BLaER1 treated with 17β-estradiol and CSF1 and Interleukin-3, amounts not matched to agents 10 nM and 100 nM (cell line): ENCODE data around the gene SLC19A2.
A peak's percentile ranks its signal among the peaks of the same experiment; 100 is the strongest.

Experiments used
- H3K27ac ChIP-seq, 11 experiments: shearing (Covaris generic); formaldehyde crosslinking; 2 replicates each; pipeline ENCODE4 v1.8.1; 2022
- H3K27me3 ChIP-seq, 11 experiments: shearing (Covaris generic); formaldehyde crosslinking; 2 replicates each; pipeline ENCODE4 v1.8.1; 2022
- H3K36me3 ChIP-seq, 11 experiments: shearing (Covaris generic); formaldehyde crosslinking; 2 replicates each; pipeline ENCODE4 v1.8.1; 2022
- H3K4me1 ChIP-seq, 10 experiments: shearing (Covaris generic); formaldehyde crosslinking; 2 replicates each; pipeline ENCODE4 v1.8.1; 2022
- H3K4me2 ChIP-seq, 11 experiments: shearing (Covaris generic); formaldehyde crosslinking; 2 replicates each; pipeline ENCODE4 v1.8.1; 2022
- H3K4me3 ChIP-seq, 10 experiments: shearing (Covaris generic); formaldehyde crosslinking; 2 replicates each; pipeline ENCODE4 v1.8.1; 2022
- H3K9ac ChIP-seq, 11 experiments: shearing (Covaris generic); formaldehyde crosslinking; 2 replicates each; pipeline ENCODE4 v1.8.1; 2022
- H3K9me3 ChIP-seq, 11 experiments: shearing (Covaris generic); formaldehyde crosslinking; replicated peaks in 1 of 11; 2 replicates each; pipeline ENCODE4 v1.8.1; 2022
- H4K20me1 ChIP-seq, 11 experiments: shearing (Covaris generic); formaldehyde crosslinking; 2 replicates each; pipeline ENCODE4 v1.8.1; 2022
- Cebpa-rat ChIP-seq, 11 experiments: shearing (Covaris generic); IDR thresholded peaks; 2 replicates each; pipeline ENCODE4 v1.8.1; 2022

SLC19A2 gene

GRCh38 chr1:169456029-169456428, 29.7 kb downstream of the SLC19A2 start:
- no peaks in the 10 kb centered on the region for H3K4me1 ChIP-seq
- TF ChIP-seq Cebpa-rat (IDR thresholded peaks at IDR 0.05), result no peak
- no peak overlapping the region for H3K4me2 ChIP-seq
- H3K9me3 ChIP-seq, result peaks cover 21 to 35% (median 30%) of the 10 kb centered on the region in 11 experiments
- H3K4me3 ChIP-seq, result no peak overlapping the region
- no peaks in the 10 kb centered on the region; a peak in 2 of 22 replicates for H3K36me3 ChIP-seq
- H3K9ac ChIP-seq, result no peak overlapping the region
- H4K20me1 ChIP-seq, result no peaks in the 10 kb centered on the region; a peak in 1 of 22 replicates
- no peaks in the 10 kb centered on the region for H3K27me3 ChIP-seq
- no peak overlapping the region for H3K27ac ChIP-seq

DNA sequence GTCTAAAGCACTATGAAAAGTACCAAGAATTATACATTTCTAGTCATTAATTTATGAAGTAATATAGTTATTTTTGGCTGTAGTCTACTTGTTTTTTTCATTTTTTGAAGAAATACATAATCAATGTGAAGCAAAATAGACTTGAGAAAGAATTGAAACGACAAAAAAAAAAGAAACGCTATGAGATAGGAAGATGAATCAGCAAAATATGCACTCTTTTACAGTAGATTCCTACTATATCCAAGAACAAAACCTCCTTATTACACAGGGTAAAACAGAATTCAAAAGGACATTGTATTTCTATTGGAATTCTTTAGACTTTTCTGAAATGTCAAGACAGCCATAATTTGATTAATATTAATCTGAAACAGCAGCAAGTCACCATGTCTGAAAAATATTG, 32.8 kb downstream of the SLC19A2 start:
- H3K9ac ChIP-seq, result no peak overlapping the region
- H4K20me1 ChIP-seq, result no peaks in the 10 kb centered on the region
- H3K4me3 ChIP-seq, result no peak overlapping the region
- peaks cover 16 to 22% (median 17%) of the 10 kb centered on the region in 11 experiments for H3K9me3 ChIP-seq
- no peak overlapping the region for H3K4me2 ChIP-seq
- no peaks in the 10 kb centered on the region for H3K27me3 ChIP-seq
- no peaks in the 10 kb centered on the region for H3K4me1 ChIP-seq
- no peak for TF ChIP-seq Cebpa-rat (IDR thresholded peaks at IDR 0.05)
- H3K36me3 ChIP-seq, result no peaks in the 10 kb centered on the region; a peak in 1 of 22 replicates
- H3K27ac ChIP-seq, result no peak overlapping the region

GRCh38 chr1:169451218-169451824, 34.4 kb downstream of the SLC19A2 start:
- Histone ChIP-seq H3K9ac (no peak overlapping the region), H3K4me3 (no peak overlapping the region), H3K27ac (no peak overlapping the region), H3K4me2 (no peak overlapping the region), H4K20me1 (no peaks in the 10 kb centered on the region), H3K36me3 (no peaks in the 10 kb centered on the region), H3K9me3 (peaks cover 0 to 6% (median 1%) of the 10 kb centered on the region in 11 experiments; a peak in 11 of 22 replicates), H3K4me1 (no peaks in the 10 kb centered on the region), H3K27me3 (no peaks in the 10 kb centered on the region)
- TF ChIP-seq Cebpa-rat (IDR thresholded peaks at IDR 0.05), result no peak; a peak in 1 of 22 replicates

DNA sequence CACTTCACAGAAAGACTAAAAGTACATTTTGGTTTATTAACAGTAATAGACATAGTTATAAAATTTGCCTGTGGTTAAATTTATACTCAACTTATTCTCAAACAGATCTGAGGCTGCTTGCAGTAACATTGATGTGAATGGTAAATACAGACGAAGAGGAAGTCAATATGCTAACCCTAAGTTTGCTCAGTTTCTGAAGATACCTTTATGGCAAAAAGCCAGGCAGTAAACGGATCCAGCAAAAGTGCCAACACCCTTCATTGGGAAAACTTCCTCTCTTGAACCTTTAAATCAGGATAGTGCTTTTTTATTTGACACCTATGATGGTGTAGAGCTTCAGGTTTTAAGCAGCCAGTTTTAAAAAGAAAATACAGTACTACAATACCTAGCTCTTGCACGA, 41.8 kb downstream of the SLC19A2 start:
- Histone ChIP-seq H3K9ac (no peak overlapping the region), H3K4me3 (no peak overlapping the region), H3K27me3 (no peaks in the 10 kb centered on the region), H4K20me1 (no peaks in the 10 kb centered on the region), H3K4me2 (no peak overlapping the region), H3K9me3 (peaks cover 0 to 14% (median 10%) of the 10 kb centered on the region in 11 experiments; a peak in 11 of 22 replicates), H3K4me1 (no peaks in the 10 kb centered on the region), H3K27ac (no peak overlapping the region), H3K36me3 (no peaks in the 10 kb centered on the region)
- no peak for TF ChIP-seq Cebpa-rat (IDR thresholded peaks at IDR 0.05)

DNA sequence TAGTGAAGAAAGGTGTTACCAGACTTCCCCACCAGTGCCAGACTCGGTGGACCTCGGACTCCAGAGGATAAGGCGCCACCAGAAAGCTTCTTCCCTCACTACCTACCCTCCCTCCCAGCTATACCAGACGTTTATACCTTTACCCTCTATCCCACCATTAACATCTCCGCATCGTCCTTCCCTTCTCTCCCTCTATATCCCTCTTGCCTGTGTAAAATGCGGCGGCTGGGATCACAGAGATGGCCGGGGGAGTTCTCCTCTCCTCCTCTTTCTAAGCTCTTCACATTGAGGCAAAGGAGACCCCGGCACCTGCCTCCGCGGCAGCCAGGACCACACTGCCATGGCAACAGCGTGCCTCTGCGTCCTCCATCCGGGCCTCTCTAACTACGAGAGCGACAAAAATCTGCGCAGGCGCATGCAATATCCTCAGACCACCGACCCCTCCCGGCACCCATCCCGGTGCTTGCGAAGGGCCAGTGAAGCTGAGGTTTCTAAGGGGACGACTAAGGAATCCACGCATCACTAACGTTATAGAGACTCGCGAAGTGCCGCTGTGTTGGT, 58.6 kb downstream of the SLC19A2 start, which contains the start of gene CCDC181:
TSS of gene CCDC181 (minus strand) at position 394 of the 561 bp plus-strand sequence. CDS start 2,547 bp downstream, outside the sequence.
- Histone ChIP-seq H3K4me1 (no peaks in the 10 kb centered on the region), H3K4me3 (no peak within 1 kb of the TSS), H4K20me1 (no peaks in the 10 kb centered on the region), H3K27ac (no peak within 1 kb of the TSS), H3K9ac (no peak within 1 kb of the TSS), H3K27me3 (no peaks in the 10 kb centered on the region), H3K4me2 (no peak within 1 kb of the TSS), H3K9me3 (peaks cover 0 to 9% (median under 1%) of the 10 kb centered on the region in 11 experiments; a peak in 4 of 22 replicates), H3K36me3 (no peaks in the 10 kb centered on the region)
- TF ChIP-seq Cebpa-rat (IDR thresholded peaks at IDR 0.05), result no peak

GRCh38 chr1:169426174-169426705, 59.5 kb downstream of the SLC19A2 start:
- no peak for TF ChIP-seq Cebpa-rat (IDR thresholded peaks at IDR 0.05)
- H3K27me3 ChIP-seq, result no peaks in the 10 kb centered on the region
- no peak overlapping the region for H3K4me3 ChIP-seq
- H3K9ac ChIP-seq, result no peak overlapping the region
- no peak overlapping the region for H3K4me2 ChIP-seq
- H4K20me1 ChIP-seq, result no peaks in the 10 kb centered on the region
- H3K27ac ChIP-seq, result no peak overlapping the region
- H3K36me3 ChIP-seq, result no peaks in the 10 kb centered on the region
- H3K4me1 ChIP-seq, result no peaks in the 10 kb centered on the region
- 0 out of 22 replicates have a peak, but pooled peaks cover 0 to 9% (median 0%) of the 10 kb centered on the region in 11 experiments for H3K9me3 ChIP-seq

DNA sequence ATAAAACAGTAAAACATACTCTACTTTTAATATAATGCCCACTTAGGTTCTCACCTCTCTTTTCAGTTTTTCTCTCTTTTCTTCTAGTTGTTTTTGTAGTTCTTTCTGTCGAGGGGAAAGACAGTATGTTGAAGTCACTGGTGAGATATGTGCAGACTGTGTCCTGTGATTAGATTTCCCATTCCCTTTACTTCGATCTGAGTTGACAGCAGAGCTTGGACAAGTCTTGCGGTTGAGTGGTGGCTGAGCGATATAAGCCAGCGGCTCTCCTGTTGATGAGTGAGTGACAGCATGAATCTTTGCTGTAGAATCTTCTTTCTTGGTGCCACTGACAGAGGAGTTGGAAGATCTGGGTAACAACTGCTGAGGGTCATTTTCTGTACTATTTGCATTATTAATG, 64.4 kb downstream of the SLC19A2 start:
- TF ChIP-seq Cebpa-rat (IDR thresholded peaks at IDR 0.05), result no peak
- Histone ChIP-seq H3K4me1 (peaks cover 0 to 11% (median 9%) of the 10 kb centered on the region in 10 experiments; a peak in 14 of 20 replicates), H3K27ac (no peak overlapping the region)

DNA sequence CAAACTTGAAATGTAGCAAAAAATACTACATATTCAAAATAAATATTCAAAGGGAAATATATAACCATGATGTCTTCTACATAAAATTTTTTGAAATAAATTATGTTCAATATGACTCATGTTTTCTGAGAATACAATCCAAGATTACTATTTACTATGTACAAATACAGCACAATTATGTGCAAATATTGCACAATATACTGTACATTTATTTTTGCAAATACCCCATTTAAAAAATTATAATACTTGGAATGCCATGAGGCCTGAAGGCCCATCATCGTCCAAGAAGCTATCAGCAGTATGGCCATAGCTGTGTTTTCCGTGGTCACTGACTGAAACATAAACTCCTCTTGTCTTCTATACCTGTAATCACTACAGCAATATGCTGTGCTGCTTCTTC, 70.8 kb downstream of the SLC19A2 start:
- Histone ChIP-seq H3K27ac (no peak overlapping the region), H3K4me2 (no peak overlapping the region), H3K27me3 (no peaks in the 10 kb centered on the region), H4K20me1 (no peaks in the 10 kb centered on the region), H3K4me3 (no peak overlapping the region), H3K4me1 (peaks cover 0 to 11% (median 9%) of the 10 kb centered on the region in 10 experiments; a peak in 14 of 20 replicates), H3K9ac (no peak overlapping the region), H3K9me3 (peaks cover 0 to 13% (median 3%) of the 10 kb centered on the region in 11 experiments; a peak in 6 of 22 replicates), H3K36me3 (no peaks in the 10 kb centered on the region)
- 0 out of 22 replicates have a peak, but pooled peaks of 1 of the 11 experiments have one; percentile 21 for TF ChIP-seq Cebpa-rat (IDR thresholded peaks at IDR 0.05)

More for the DNA sequence above, 64.4 kb downstream of the SLC19A2 start:
- no peak overlapping the region for H3K9ac ChIP-seq
- H3K9me3 ChIP-seq, result no peaks in the 10 kb centered on the region
- H3K4me3 ChIP-seq, result no peak overlapping the region
- no peak overlapping the region for H3K4me2 ChIP-seq
- no peaks in the 10 kb centered on the region for H3K27me3 ChIP-seq
- no peaks in the 10 kb centered on the region for H3K36me3 ChIP-seq
- H4K20me1 ChIP-seq, result no peaks in the 10 kb centered on the region
